Glutamatergic neuron (in vitro differentiated cells): Measurements from ENCODE around the gene D2HGDH. TPM values are rescaled to one million over a fixed set of nuclear protein-coding genes. Genes with fewer than 3 reads are reported as not detected.

Source experiments
- DNase-seq: peaks from one replicate; pipeline ENCODE4 v3.0.0; 2022
- H3K27ac Mint-ChIP-seq: one replicate; pipeline ENCODE4 v1.8.0; 2020; ENCODE audit warnings: mild to moderate bottlenecking, mixed read lengths, inconsistent platforms; ENCODE audit not compliant: unreplicated experiment
- H3K27me3 Mint-ChIP-seq: one replicate; pipeline ENCODE4 v1.8.0; 2020; ENCODE audit warnings: mild to moderate bottlenecking, moderate library complexity, mixed read lengths, inconsistent platforms; ENCODE audit not compliant: unreplicated experiment
- H3K36me3 Mint-ChIP-seq: one replicate; pipeline ENCODE4 v1.8.0; 2020; ENCODE audit warnings: mild to moderate bottlenecking, mixed read lengths, inconsistent platforms; ENCODE audit not compliant: unreplicated experiment
- H3K4me1 Mint-ChIP-seq: one replicate; pipeline ENCODE4 v1.8.0; 2020; ENCODE audit warnings: mild to moderate bottlenecking, low read depth, mixed read lengths, inconsistent platforms; ENCODE audit not compliant: unreplicated experiment
- H3K4me3 Mint-ChIP-seq: one replicate; pipeline ENCODE4 v1.8.0; 2020; ENCODE audit warnings: mild to moderate bottlenecking, mixed read lengths, inconsistent platforms; ENCODE audit not compliant: unreplicated experiment
- H3K9me3 Mint-ChIP-seq: one replicate; pipeline ENCODE4 v1.8.0; 2020; ENCODE audit warnings: mild to moderate bottlenecking, moderate library complexity, mixed read lengths, inconsistent platforms; ENCODE audit not compliant: unreplicated experiment
- CTCF ChIP-seq: fragments of 200-600 bp; sonication (generic); IDR thresholded peaks from one replicate; pipeline ENCODE4 v1.5.0; 2021; ENCODE audit not compliant: partially characterized antibody, unreplicated experiment
- total RNA-seq: library from RNA; stranded (reverse); fragmentation: NEBNext Ultra II Directional; extraction: Animal tissue kit (Norgen Biotek cat#: 25700); gene quantifications from one replicate; pipeline ENCODE4 v1.2.1, GENCODE V29; 2021; ENCODE audit not compliant: unreplicated experiment

The D2HGDH gene
- total RNA-seq, 1 donor from 2014 or later = 12.5 TPM

GRCh38 chr2:241808051-241808720 lies 73.8 kb downstream of the D2HGDH start:
- peaks cover 4% of the 10 kb centered on the region for H3K4me1 Mint-ChIP-seq
- no peak for TF ChIP-seq CTCF
- peaks cover 6% of the 10 kb centered on the region for H3K27me3 Mint-ChIP-seq
- DNase-seq = no peak
- peaks cover 6% of the 10 kb centered on the region for H3K9me3 Mint-ChIP-seq
- H3K27ac Mint-ChIP-seq = peak overlapping the region; percentile 43
- no peaks in the 10 kb centered on the region for H3K36me3 Mint-ChIP-seq
- H3K4me3 Mint-ChIP-seq = no peak overlapping the region

GRCh38 chr2:241808721-241809382 lies 74.4 kb downstream of the D2HGDH start, which contains the start of gene NEU4:
Gene NEU4, plus strand, starts transcription at chr2:241809193. Its CDS starts 5,292 bp downstream, at chr2:241814485.
- H3K36me3 Mint-ChIP-seq = no peaks in the 10 kb centered on the region
- H3K27me3 Mint-ChIP-seq = peaks cover 5% of the 10 kb centered on the region
- H3K4me1 Mint-ChIP-seq = peaks cover 4% of the 10 kb centered on the region
- H3K27ac Mint-ChIP-seq = peak within 1 kb of the TSS; percentile 43
- TF ChIP-seq CTCF = no peak
- DNase-seq = no peak
- no peak within 1 kb of the TSS for H3K4me3 Mint-ChIP-seq
- peaks cover 6% of the 10 kb centered on the region for H3K9me3 Mint-ChIP-seq

GRCh38 chr2:241809383-241810306 lies 75.2 kb downstream of the D2HGDH start:
- Mint-ChIP-seq H3K27ac (no peak overlapping the region), H3K4me3 (no peak overlapping the region), H3K4me1 (peaks cover 4% of the 10 kb centered on the region), H3K9me3 (peaks cover 6% of the 10 kb centered on the region), H3K36me3 (no peaks in the 10 kb centered on the region), H3K27me3 (peaks cover 5% of the 10 kb centered on the region)
- DNase-seq = no peak
- no peak for TF ChIP-seq CTCF

GRCh38 chr2:241810307-241811200 lies 76.1 kb downstream of the D2HGDH start:
- H3K9me3 Mint-ChIP-seq = peaks cover 6% of the 10 kb centered on the region
- no peak overlapping the region for H3K4me3 Mint-ChIP-seq
- TF ChIP-seq CTCF = no peak
- peaks cover 8% of the 10 kb centered on the region for H3K27me3 Mint-ChIP-seq
- H3K4me1 Mint-ChIP-seq = peaks cover 4% of the 10 kb centered on the region
- H3K36me3 Mint-ChIP-seq = no peaks in the 10 kb centered on the region
- DNase-seq = peak; percentile 24
- H3K27ac Mint-ChIP-seq = no peak overlapping the region
